GM10266 (cell line): ENCODE data around the gene CHST3.
"Not testable (repeated sequence)": the region's sequence is repeated elsewhere in the genome, so short reads cannot be mapped to it uniquely, and the experiment has no call there.

Source experiments
- DNase-seq: peaks from one replicate; pipeline ENCODE4 v3.0.0; 2012; ENCODE audit errors: extremely low spot score
- CTCF ChIP-seq: IDR thresholded peaks from 2 replicates; pipeline ENCODE4 v1.5.1; 2012; ENCODE audit warnings: mild to moderate bottlenecking, low read depth; ENCODE audit not compliant: control insufficient read depth, insufficient read depth; ENCODE audit errors: missing control alignments

Gene CHST3

GRCh38 chr10:71975087-71975870 lies 11.1 kb downstream of the CHST3 start:
- no peak for DNase-seq
- TF ChIP-seq CTCF: no peak

GRCh38 chr10:71975871-71976725 lies 11.9 kb downstream of the CHST3 start:
- TF ChIP-seq CTCF: no peak
- no peak for DNase-seq

GRCh38 chr10:71977614-71977903 lies 13.4 kb downstream of the CHST3 start:
- DNase-seq: not testable (repeated sequence)

GRCh38 chr10:71978476-71978875 lies 14.3 kb downstream of the CHST3 start:
- DNase-seq: no peak
- TF ChIP-seq CTCF: no peak

GRCh38 chr10:71978988-71979691 lies 14.9 kb downstream of the CHST3 start:
- DNase-seq: no peak
- TF ChIP-seq CTCF: no peak

GRCh38 chr10:71979692-71980062 lies 15.5 kb downstream of the CHST3 start:
- no peak for DNase-seq
- no peak for TF ChIP-seq CTCF

- TF ChIP-seq CTCF: no peak
Measured at GRCh38 chr10:71980181-71981014, 16.2 kb downstream of the CHST3 start.

More at GRCh38 chr10:71980181-71981014, 16.2 kb downstream of the CHST3 start:
- DNase-seq: no peak
